ENCODE measurements around the gene ZNF821.

DNA sequence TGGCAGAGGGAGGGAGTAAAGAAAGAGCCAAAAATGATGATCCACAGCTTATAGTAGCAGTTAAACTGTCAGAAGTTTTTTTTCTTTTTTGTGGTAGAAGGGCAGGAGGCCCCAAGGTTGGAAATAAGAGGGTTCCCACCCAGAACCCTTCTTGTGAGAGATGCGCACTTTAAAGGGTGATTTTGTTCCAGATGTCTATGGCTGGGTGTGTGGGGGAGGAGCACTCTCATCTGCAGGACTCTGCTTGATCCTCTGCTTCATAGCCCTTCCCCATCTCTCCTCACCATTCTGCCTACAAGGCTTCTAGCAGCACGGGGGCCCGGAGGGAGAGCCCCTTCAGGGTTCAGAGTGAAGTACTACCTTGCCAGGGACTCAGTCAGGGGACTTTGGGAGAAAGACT, 31.8 kb downstream of the ZNF821 start:
- TF ChIP-seq, protein P1, sequence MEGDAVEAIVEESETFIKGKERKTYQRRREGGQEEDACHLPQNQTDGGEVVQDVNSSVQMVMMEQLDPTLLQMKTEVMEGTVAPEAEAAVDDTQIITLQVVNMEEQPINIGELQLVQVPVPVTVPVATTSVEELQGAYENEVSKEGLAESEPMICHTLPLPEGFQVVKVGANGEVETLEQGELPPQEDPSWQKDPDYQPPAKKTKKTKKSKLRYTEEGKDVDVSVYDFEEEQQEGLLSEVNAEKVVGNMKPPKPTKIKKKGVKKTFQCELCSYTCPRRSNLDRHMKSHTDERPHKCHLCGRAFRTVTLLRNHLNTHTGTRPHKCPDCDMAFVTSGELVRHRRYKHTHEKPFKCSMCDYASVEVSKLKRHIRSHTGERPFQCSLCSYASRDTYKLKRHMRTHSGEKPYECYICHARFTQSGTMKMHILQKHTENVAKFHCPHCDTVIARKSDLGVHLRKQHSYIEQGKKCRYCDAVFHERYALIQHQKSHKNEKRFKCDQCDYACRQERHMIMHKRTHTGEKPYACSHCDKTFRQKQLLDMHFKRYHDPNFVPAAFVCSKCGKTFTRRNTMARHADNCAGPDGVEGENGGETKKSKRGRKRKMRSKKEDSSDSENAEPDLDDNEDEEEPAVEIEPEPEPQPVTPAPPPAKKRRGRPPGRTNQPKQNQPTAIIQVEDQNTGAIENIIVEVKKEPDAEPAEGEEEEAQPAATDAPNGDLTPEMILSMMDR (IDR thresholded peaks at IDR 0.05), result no peak
- TF ChIP-seq POLR2AphosphoS5 (IDR thresholded peaks at IDR 0.05; ENCODE audit: low read depth, low read length), result no peak
- TF ChIP-seq, protein P2, sequence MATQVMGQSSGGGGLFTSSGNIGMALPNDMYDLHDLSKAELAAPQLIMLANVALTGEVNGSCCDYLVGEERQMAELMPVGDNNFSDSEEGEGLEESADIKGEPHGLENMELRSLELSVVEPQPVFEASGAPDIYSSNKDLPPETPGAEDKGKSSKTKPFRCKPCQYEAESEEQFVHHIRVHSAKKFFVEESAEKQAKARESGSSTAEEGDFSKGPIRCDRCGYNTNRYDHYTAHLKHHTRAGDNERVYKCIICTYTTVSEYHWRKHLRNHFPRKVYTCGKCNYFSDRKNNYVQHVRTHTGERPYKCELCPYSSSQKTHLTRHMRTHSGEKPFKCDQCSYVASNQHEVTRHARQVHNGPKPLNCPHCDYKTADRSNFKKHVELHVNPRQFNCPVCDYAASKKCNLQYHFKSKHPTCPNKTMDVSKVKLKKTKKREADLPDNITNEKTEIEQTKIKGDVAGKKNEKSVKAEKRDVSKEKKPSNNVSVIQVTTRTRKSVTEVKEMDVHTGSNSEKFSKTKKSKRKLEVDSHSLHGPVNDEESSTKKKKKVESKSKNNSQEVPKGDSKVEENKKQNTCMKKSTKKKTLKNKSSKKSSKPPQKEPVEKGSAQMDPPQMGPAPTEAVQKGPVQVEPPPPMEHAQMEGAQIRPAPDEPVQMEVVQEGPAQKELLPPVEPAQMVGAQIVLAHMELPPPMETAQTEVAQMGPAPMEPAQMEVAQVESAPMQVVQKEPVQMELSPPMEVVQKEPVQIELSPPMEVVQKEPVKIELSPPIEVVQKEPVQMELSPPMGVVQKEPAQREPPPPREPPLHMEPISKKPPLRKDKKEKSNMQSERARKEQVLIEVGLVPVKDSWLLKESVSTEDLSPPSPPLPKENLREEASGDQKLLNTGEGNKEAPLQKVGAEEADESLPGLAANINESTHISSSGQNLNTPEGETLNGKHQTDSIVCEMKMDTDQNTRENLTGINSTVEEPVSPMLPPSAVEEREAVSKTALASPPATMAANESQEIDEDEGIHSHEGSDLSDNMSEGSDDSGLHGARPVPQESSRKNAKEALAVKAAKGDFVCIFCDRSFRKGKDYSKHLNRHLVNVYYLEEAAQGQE (IDR thresholded peaks at IDR 0.05; ENCODE audit: insufficient read depth in 1 of 2, low read depth in 2 of 2, low read length in 1 of 2), result no peak
